Cerebellar cortex (tissue), 1 donor: ENCODE data around the gene PRDM16.
"Not testable (repeated sequence)": the region's sequence is repeated elsewhere in the genome, so short reads cannot be mapped to it uniquely, and the experiment has no call there.

Experiments
- DNase-seq: peaks from one replicate; pipeline ENCODE4 v3.0.0-alpha.2; 2015; ENCODE audit warnings: low spot score

PRDM16 gene

GRCh38 chr1:3082051-3082450 lies 13.0 kb downstream of the PRDM16 start:
- no peak for DNase-seq

GRCh38 chr1:3082571-3083516 lies 13.8 kb downstream of the PRDM16 start:
- no peak for DNase-seq

GRCh38 chr1:3084154-3084553 lies 15.2 kb downstream of the PRDM16 start:
- no peak for DNase-seq

DNA sequence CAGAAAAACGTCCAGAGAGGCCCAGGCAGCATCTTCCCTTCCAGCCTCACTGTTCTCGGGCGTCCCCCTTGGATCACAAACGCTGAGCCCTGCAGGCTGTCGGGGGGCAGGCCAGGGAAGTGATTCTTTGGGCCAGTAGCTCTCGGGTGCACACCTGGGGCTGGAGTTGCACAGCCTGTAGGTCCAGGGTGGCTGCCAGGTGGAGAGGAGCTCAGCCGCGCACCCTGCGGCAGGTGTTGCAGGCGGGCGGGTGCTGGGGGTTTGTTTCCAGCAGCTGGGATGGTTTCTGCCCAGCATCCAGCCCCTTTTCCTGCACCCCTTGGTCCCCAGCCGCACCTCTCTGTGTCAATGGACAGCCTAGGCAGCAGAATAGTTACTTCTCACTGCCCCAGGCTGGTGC lies 15.7 kb downstream of the PRDM16 start:
- DNase-seq = no peak

DNA sequence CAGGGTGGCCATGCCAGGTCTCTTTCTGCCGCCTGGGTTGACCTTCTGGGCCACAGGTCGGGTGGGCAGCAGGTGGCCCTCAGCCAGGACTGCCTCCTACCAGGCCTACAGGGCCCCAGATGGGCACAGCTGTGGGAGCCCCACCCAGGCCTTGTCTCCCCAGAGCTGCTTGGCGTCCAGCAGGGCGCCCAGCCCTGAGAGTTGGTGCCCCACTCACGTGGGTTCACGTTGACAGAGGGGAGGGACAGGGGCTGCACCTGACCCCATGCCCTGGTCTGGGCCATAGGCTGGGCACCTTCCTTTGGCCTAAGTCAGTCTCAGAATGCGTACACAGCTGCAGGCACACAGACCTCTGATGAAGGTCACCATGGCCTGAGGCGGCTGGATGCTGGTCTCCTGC lies 16.7 kb downstream of the PRDM16 start:
- no peak for DNase-seq

DNA sequence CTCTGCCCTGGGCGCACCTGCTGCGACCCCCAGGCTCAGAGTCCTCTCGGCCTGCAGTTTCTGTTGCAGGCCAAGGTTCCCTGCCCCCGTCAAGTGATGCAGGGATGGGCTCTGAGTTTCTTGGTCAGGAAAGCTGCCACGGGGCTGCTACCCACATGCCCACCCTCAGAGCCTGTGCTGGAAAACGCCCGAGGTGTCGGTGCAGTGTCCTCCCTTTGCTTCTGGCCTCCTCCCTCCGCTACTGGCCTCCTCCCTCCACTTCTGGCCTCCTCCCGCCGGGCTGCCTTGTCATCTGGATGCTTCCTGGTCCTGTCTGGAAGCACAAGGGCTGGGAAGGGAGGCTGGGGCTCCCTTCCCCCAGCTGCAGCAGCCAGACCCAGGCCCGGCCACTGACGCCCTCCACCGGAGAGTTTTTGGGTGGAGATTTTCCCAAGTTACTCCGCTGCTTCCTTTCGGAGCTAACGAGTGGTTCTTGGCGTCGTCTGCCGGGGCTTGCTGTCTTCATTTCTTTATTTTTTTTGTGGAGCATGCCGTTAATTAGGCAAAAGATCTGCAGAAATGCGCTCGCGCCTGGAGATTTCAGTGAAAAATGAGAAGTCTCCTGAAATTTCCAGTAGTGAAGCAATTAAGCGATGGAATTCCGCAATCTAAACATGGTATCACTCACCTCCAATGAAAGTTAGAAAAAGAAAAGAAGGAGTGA lies 17.4 kb downstream of the PRDM16 start:
- no peak for DNase-seq

DNA sequence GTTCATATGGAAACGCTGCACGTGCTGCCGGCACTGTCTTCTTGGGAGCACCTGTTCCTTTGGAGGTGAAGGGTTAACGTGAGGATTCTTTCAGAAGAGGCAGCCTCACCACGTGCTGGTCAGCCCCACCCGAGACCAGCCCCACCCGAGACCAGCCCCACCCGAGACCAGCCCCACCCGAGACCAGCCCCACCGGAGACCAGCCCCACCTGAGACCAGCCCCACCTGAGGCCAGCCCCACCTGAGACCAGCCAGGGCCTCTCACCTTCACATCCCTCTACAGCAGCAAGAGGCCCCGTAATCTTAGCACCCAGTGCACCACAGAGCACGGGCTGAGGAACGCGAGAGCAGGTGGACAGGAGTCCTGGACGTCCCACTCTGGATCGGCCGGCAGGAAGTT lies 18.0 kb downstream of the PRDM16 start:
- no peak for DNase-seq

GRCh38 chr1:3087946-3088668 lies 19.1 kb downstream of the PRDM16 start:
- not testable (repeated sequence) for DNase-seq

DNA sequence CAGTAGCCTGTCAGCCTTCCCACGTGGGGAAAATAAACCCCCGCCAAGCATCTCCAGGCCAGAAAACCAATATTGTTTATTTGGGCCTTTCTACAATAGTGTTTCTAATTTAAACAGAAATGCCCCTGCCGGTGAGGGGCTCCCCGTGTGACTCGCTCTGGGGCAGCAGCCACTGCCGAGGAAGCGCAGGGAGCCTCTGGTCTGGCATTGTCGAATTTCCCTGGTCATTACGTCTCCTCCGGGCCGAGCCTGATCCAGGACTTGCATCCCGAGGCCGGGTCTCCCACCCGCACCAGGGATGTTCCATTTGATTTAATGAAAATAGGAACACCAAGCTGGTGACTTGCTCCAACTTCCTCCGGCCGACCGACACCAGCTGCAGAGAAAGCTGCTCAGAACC lies 20.5 kb downstream of the PRDM16 start:
- no peak for DNase-seq

- no peak for DNase-seq
Observed at GRCh38 chr1:3091334-3091733, 22.3 kb downstream of the PRDM16 start.

- no peak for DNase-seq
Observed at GRCh38 chr1:3092530-3092929, 23.5 kb downstream of the PRDM16 start.

GRCh38 chr1:3093898-3094626 lies 25.1 kb downstream of the PRDM16 start:
- no peak for DNase-seq

DNA sequence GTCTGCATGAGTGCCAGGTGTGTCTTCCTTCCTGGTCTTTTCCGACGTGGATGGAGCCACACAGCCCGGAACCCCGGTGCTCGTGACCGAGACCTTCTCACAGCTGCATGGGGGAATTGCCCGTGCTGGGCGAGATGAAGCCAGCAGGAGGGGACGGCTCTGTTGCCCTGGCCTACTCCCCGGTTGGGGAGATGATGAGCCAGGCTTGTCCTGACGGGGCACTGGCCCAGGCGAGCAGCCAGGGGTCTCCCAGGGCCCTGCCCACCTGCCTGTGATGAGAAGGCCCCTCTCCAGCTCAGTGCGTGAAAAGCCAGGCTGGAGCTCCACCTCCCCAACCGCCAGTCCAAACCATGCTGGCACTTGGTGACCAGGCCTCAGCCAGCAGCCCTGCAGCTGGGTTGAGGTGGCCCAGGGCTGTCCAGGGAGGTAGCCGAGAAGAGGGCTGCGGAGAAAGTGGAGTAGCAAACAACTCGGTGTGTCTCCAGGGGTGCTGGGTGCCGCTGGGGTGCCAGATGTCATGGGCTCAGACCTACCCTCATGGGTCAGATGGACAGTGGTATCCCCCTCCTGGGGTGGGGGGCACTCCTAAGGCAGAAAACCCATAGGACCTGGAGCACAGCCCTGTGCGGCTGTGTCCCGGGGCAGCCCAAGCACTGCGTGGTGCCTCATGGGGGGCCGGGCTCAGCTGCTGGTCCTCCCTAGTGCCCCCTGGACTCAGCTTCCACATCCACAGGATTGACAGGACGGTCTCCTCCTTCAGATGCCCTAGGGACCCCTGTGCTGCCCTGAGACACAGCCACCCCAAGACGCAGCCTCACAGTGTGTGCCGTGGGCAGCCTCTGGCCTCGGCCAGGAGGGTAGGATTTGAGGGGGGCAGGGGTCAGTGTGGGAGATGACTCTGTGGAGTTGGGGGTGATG lies 26.1 kb downstream of the PRDM16 start:
- DNase-seq = no peak

DNA sequence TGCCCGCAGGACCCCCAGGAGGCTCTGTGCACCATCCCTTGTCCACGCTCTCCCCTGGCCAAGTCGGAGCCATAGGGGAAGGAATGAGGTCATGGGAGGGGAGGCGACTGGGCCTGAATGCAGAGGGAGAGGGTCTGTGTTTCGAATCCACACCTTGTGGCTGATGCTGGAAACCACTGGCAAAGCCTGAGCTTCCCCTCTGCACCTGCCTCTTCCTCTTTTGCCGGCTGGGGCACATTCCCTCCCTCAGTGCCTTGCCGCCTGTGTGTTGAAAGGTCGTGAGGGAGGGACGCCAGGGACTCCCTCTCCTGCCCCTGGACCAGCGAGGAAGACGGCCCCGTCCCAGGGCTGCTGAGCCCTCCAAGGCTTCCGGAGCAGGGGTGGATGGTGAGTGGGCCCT lies 27.3 kb downstream of the PRDM16 start:
- DNase-seq = no peak

DNA sequence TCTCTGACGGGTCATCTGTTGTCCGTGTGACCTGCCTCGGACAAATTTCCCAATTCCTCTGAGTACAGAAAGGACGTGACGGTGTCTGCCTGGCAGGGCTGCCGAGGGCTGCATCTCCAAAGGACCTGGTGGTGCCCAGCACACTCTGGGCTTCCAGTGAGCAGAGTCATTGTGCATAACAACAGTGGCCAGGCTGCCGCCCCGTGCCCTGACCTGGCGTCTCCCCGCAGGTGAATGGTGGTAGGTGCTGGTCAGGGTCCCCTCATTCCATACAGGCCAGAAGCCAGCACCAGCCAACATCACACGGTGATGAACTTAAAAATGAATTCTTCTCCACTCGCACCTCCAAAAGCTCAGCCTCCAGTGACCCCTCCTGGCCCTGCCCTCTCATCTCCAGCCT lies 28.2 kb downstream of the PRDM16 start:
- no peak for DNase-seq

DNA sequence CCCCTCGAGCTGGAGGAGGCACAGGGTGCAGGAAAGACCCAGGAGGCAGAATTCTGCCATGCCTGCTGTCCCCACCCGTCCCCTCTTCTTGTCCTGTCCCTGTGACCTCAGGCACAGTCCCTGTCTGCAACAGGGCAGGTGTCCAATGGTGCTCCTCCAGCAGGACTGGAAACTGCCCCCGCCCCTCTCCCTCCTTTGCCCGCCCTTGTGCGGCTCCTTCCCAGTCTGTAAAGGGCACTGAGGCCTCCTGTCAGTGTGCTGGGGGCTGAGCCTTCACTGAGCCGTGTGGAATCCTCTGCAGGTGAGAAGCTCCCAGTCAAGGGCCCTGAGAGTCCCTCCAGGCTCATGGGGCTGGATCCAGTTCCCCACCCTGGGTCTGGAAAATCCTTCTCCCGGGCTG lies 28.9 kb downstream of the PRDM16 start:
- DNase-seq = no peak

DNA sequence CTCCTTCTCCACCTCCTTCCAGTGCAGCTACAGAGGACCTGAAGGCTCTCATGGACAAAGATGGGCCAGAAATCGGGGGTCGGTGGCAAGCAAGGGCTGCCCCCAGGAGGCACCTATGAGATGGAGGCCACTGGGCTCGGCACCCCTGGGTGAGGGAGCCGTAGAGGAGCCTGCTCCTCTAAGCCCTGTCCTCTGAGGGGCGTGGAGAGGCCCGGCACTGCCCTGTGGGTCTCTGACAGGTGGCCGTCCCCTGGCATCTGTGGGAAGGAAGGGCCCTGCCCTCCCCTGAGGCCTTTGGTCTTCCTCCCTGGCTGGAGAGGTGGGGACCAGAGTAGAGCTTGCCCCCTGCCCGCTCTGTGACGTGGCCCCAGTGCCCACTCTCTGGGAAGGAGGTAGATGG lies 30.9 kb downstream of the PRDM16 start:
- DNase-seq = no peak

- no peak for DNase-seq
Observed at GRCh38 chr1:3101124-3101939, 32.3 kb downstream of the PRDM16 start.

DNA sequence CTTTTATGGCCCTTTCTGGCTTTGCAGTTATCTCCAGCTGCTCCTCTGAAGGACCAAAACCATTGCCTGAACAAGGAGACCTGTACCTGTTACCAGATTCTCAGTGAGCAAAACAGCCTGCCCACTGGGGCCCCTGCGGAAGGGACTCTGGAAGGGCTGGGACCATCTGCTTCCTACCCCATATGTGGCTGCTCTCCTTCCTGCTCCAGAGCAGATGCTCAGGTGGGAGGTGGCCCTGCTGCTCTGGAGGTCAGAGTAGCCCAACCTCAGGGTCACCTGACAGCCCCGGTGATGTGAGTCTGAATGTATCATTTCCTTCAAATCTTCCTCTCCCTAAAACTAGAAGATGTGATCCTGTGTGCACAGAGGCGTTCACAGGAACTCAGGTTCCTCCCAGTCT lies 33.6 kb downstream of the PRDM16 start:
- DNase-seq = no peak
